RWPE2 (cell line): Measurements from ENCODE around the gene DNAJC17.
A peak's percentile ranks its signal among the peaks of the same experiment; 100 is the strongest.

Experiments used
- ATAC-seq: fragments of 200-7000 bp; cut with Tn5 transposase; 3 replicates; pipeline ENCODE4 v1.9.1; 2021; ENCODE audit warnings: low read depth
- DNase-seq: peaks from one replicate; pipeline ENCODE4 v3.0.0-alpha.2; 2020; ENCODE audit warnings: low spot score
- H3K27ac ChIP-seq: fragments of 450-650 bp; 2 replicates; pipeline ENCODE4 v1.5.1; 2017; ENCODE audit warnings: mild to moderate bottlenecking; ENCODE audit not compliant: poor library complexity, severe bottlenecking
- H3K27me3 ChIP-seq: fragments of 250-450 bp; sonication (Bioruptor Pico); 2 replicates; pipeline ENCODE4 v1.5.1; 2021; ENCODE audit warnings: mild to moderate bottlenecking, moderate library complexity; ENCODE audit not compliant: insufficient read depth, poor library complexity, severe bottlenecking
- H3K36me3 ChIP-seq: fragments of 250-450 bp; sonication (Bioruptor Pico); 2 replicates; pipeline ENCODE4 v1.5.1; 2020; ENCODE audit warnings: low read depth, mild to moderate bottlenecking, moderate library complexity
- H3K4me1 ChIP-seq: fragments of 250-450 bp; sonication (Bioruptor Pico); 2 replicates; pipeline ENCODE4 v1.5.1; 2021; ENCODE audit warnings: mild to moderate bottlenecking, moderate library complexity; ENCODE audit not compliant: insufficient read depth, poor library complexity, severe bottlenecking
- H3K4me3 ChIP-seq: fragments of 250-450 bp; sonication (Bioruptor Pico); 2 replicates; pipeline ENCODE4 v1.5.1; 2021; ENCODE audit warnings: mild to moderate bottlenecking, moderate library complexity; ENCODE audit not compliant: severe bottlenecking
- H3K9me3 ChIP-seq: fragments of 250-450 bp; sonication (Bioruptor Pico); 2 replicates; pipeline ENCODE4 v1.5.1; 2021; ENCODE audit warnings: mild to moderate bottlenecking, moderate library complexity; ENCODE audit not compliant: severe bottlenecking
- CTCF ChIP-seq: fragments of 450-650 bp; IDR thresholded peaks from one replicate; pipeline ENCODE4 v1.5.1; 2017; ENCODE audit warnings: mild to moderate bottlenecking, moderate library complexity; ENCODE audit not compliant: poor library complexity, severe bottlenecking

Gene DNAJC17

DNA sequence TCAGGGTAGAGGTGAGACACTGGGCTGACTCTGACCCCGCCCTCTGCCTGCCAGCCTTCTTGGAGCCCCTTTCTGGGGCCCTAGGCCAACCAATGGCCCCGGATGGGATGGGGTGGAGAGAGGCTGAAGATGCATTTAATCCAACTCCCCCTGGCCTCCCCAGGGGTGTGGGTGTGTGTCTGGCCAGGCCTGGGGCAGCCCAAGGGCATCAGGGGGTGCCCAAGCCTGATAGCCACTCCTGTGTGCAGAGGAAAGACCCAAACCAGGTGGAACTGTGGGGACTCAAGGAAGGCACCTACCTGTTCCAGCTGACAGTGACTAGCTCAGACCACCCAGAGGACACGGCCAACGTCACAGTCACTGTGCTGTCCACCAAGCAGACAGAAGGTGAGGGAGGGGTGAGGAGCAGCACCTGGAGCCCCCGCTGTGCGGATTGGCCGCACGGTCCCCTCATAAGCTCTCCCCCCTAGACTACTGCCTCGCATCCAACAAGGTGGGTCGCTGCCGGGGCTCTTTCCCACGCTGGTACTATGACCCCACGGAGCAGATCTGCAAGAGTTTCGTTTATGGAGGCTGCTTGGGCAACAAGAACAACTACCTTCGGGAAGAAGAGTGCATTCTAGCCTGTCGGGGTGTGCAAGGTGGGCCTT, 46.1 kb upstream of the DNAJC17 start:
- Histone ChIP-seq H3K27ac (no peak overlapping the region), H3K4me3 (no peak overlapping the region), H3K36me3 (peaks cover 89% of the 10 kb centered on the region), H3K9me3 (no peaks in the 10 kb centered on the region), H3K4me1 (peaks cover under 1% of the 10 kb centered on the region), H3K27me3 (no peaks in the 10 kb centered on the region)
- TF ChIP-seq CTCF = no peak
- DNase-seq (no peak), ATAC-seq (no peak)

- Histone ChIP-seq H3K27me3 (no peaks in the 10 kb centered on the region), H3K9me3 (no peaks in the 10 kb centered on the region), H3K27ac (no peak overlapping the region), H3K4me3 (no peak overlapping the region), H3K36me3 (peaks cover 97% of the 10 kb centered on the region), H3K4me1 (peaks cover 9% of the 10 kb centered on the region)
- DNase-seq (no peak), ATAC-seq (no peak)
- TF ChIP-seq CTCF = no peak
Measured at GRCh38 chr15:40852529-40852928, 45.3 kb upstream of the DNAJC17 start.

GRCh38 chr15:40850576-40851112, 43.4 kb upstream of the DNAJC17 start:
- DNase-seq (no peak), ATAC-seq (no peak)
- H3K9me3 ChIP-seq = no peaks in the 10 kb centered on the region
- H3K27me3 ChIP-seq = no peaks in the 10 kb centered on the region
- no peak overlapping the region for H3K4me3 ChIP-seq
- TF ChIP-seq CTCF = no peak
- H3K4me1 ChIP-seq = peaks cover 24% of the 10 kb centered on the region
- peaks cover 97% of the 10 kb centered on the region for H3K36me3 ChIP-seq
- H3K27ac ChIP-seq = no peak overlapping the region

DNA sequence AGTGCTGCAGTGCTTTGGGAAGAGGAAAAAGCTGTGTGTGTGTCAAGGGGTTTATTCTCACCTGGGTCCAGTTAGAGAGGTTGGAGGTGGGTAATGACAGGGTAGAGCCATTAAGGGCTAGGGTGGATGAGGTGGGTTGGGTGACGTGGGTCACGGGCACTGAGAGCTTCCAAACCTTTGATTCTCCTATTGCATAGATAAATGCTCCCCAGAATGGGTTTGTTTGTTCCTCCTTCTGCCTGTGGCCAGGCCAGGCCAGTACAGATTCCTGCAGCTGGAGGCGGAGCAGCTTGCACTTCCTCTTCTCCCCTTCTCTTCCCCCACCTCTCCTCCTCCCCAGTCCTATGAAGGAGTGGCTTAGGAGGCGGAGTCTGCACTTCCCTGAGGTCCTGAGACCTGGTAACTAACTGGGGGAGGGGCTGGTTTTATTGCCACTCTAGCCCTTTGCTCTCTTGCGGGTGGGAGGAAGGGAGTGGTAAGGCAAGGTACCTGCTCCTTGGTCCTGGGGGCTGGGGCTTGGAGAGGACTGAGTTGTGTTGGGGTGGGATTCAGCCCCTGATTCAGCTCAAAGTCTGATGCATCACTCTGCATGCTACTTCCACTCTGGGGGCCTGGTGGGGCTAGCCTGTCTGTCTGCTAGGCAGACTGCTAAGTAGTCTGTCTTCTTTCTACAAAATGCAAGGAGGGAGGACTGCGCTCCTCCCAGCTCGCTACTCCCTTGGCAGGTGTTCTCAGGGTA, 40.1 kb upstream of the DNAJC17 start:
- DNase-seq (no peak), ATAC-seq (peak; percentile 68)
- peaks cover 68% of the 10 kb centered on the region for H3K36me3 ChIP-seq
- H3K4me3 ChIP-seq = peak overlapping the region; percentile 61
- peaks cover 24% of the 10 kb centered on the region for H3K4me1 ChIP-seq
- no peaks in the 10 kb centered on the region for H3K27me3 ChIP-seq
- TF ChIP-seq CTCF = peak; percentile 27
- H3K27ac ChIP-seq = peak overlapping the region; percentile 90
- H3K9me3 ChIP-seq = no peaks in the 10 kb centered on the region
